NCI-H1436 (cell line): Measurements from ENCODE around the gene VLDLR.

Experiments
- DNase-seq: peaks from one replicate; lab custom pipeline; 2025; lab: John Stamatoyannopoulos, UW

VLDLR gene

GRCh38 chr9:2622461-2623287, 1.1 kb downstream of the VLDLR start:
- peak; percentile 30 for DNase-seq

GRCh38 chr9:2623288-2624050, 1.9 kb downstream of the VLDLR start:
- no peak for DNase-seq

- no peak for DNase-seq
Observed at GRCh38 chr9:2624051-2624682, 2.6 kb downstream of the VLDLR start.

- DNase-seq, result no peak
Observed at GRCh38 chr9:2625427-2625826, 3.8 kb downstream of the VLDLR start.

- DNase-seq, result no peak
Observed at GRCh38 chr9:2628919-2629318, 7.3 kb downstream of the VLDLR start.

GRCh38 chr9:2630158-2630557, 8.6 kb downstream of the VLDLR start:
- DNase-seq, result no peak

GRCh38 chr9:2631263-2631662, 9.7 kb downstream of the VLDLR start:
- DNase-seq, result no peak

- DNase-seq, result no peak
Observed at GRCh38 chr9:2634153-2634552, 12.6 kb downstream of the VLDLR start.

- DNase-seq, result no peak
Observed at GRCh38 chr9:2634818-2635217, 13.2 kb downstream of the VLDLR start.

- DNase-seq, result no peak
Observed at GRCh38 chr9:2635922-2636321, 14.3 kb downstream of the VLDLR start.

GRCh38 chr9:2637390-2637789, 15.8 kb downstream of the VLDLR start:
- no peak for DNase-seq

GRCh38 chr9:2638871-2639673, 17.5 kb downstream of the VLDLR start:
- no peak for DNase-seq

- DNase-seq, result no peak
Observed at GRCh38 chr9:2639786-2640185, 18.2 kb downstream of the VLDLR start.

- DNase-seq, result no peak
Observed at GRCh38 chr9:2640570-2640969, 19.0 kb downstream of the VLDLR start.

- no peak for DNase-seq
Observed at GRCh38 chr9:2641033-2641432, 19.4 kb downstream of the VLDLR start.

GRCh38 chr9:2642068-2642467, 20.5 kb downstream of the VLDLR start:
- no peak for DNase-seq

GRCh38 chr9:2645569-2645968, 24.0 kb downstream of the VLDLR start:
- no peak for DNase-seq

GRCh38 chr9:2655411-2655901, 33.9 kb downstream of the VLDLR start:
- no peak for DNase-seq

- no peak for DNase-seq
Observed at GRCh38 chr9:2657427-2657826, 35.8 kb downstream of the VLDLR start.

- DNase-seq, result no peak
Observed at GRCh38 chr9:2662496-2662895, 40.9 kb downstream of the VLDLR start.

- DNase-seq, result no peak
Observed at GRCh38 chr9:2663461-2664173, 42.0 kb downstream of the VLDLR start.
